Spleen (tissue), 11 donors: ENCODE data around the gene TBC1D2. TPM values are rescaled to one million over a fixed set of nuclear protein-coding genes. Genes with fewer than 3 reads are reported as not detected.
A peak's percentile ranks its signal among the peaks of the same experiment; 100 is the strongest.

Source experiments
- DNase-seq: peaks from one replicate; pipeline ENCODE4 v3.0.0-alpha.2; 2020
- H3K27ac ChIP-seq, 8 donors: fragments of 200-600 bp; sonication (generic) in 7 of 8; 1 replicate in 4 of 8; 2 replicates in 4 of 8; pipeline versions ENCODE4 v1.5.0 to v1.8.0; 2016 to 2021; ENCODE audit warnings: inconsistent platforms in 4 of 8, mild to moderate bottlenecking in 4 of 8, moderate library complexity in 1 of 8
- H3K27me3 ChIP-seq, 7 donors: fragments of 200-600 bp; sonication (generic) in 6 of 7; replicated peaks in 1 of 7; 1 replicate in 4 of 7; 2 replicates in 3 of 7; pipeline versions ENCODE4 v1.5.0 to v1.8.0; 2016 to 2021; ENCODE audit warnings: inconsistent platforms in 3 of 7, mild to moderate bottlenecking in 1 of 7
- H3K36me3 ChIP-seq, 6 donors: fragments of 200-600 bp; sonication (generic) in 5 of 6; 1 replicate in 4 of 6; 2 replicates in 2 of 6; pipeline versions ENCODE4 v1.5.0 to v1.8.0; 2016 to 2021; ENCODE audit warnings: inconsistent platforms in 2 of 6
- H3K4me1 ChIP-seq, 6 donors: fragments of 200-600 bp; sonication (generic) in 5 of 6; 1 replicate in 3 of 6; 2 replicates in 3 of 6; pipeline versions ENCODE4 v1.5.0 to v1.8.0; 2016 to 2021; ENCODE audit warnings: inconsistent platforms in 3 of 6
- H3K4me3 ChIP-seq, 8 donors: fragments of 200-600 bp; sonication (generic) in 7 of 8; 1 replicate in 4 of 8; 2 replicates in 4 of 8; pipeline versions ENCODE4 v1.5.0 to v1.8.0; 2016 to 2021; ENCODE audit warnings: inconsistent platforms in 4 of 8, mild to moderate bottlenecking in 4 of 8, moderate library complexity in 2 of 8
- H3K9me3 ChIP-seq, 8 donors: fragments of 200-600 bp; sonication (generic) in 7 of 8; 1 replicate in 4 of 8; 2 replicates in 4 of 8; pipeline versions ENCODE4 v1.5.0 to v1.8.0; 2016 to 2021; ENCODE audit warnings: inconsistent platforms in 4 of 8
- CTCF ChIP-seq, 11 experiments: fragments of 200-600 bp in 7 of 11; fragments of 450-650 bp in 4 of 11; sonication (generic) in 4 of 11; IDR thresholded peaks in 8 of 11; conservative IDR thresholded peaks in 3 of 11; 1 replicate in 7 of 11; 2 replicates in 4 of 11; pipeline versions ENCODE4 v1.4.0 to v1.8.0; 2016 to 2021; ENCODE audit warnings: antibody characterized with exemption in 11 of 11, inconsistent platforms in 4 of 11, mild to moderate bottlenecking in 1 of 11
- POLR2A ChIP-seq, 3 donors: fragments of 450-650 bp; IDR thresholded peaks; one replicate each; pipeline ENCODE4 v1.5.1; 2017; ENCODE audit warnings: antibody characterized with exemption in 3 of 3, mild to moderate bottlenecking in 1 of 3
- POLR2AphosphoS5 ChIP-seq, 3 donors: sonication (generic); formaldehyde crosslinking; IDR thresholded peaks; one replicate each; pipeline ENCODE4 v1.5.1; 2017; ENCODE audit warnings: antibody characterized with exemption in 3 of 3
- WGBS, 5 donors: extraction: QIAGEN DNeasy Blood & Tissue Kit in 3 of 5; methylation state at CpG; one replicate each; pipeline versions ENCODE4 v1.1.5 to v1.1.7; 2013 to 2018; 5-methylcytosine and 5-hydroxymethylcytosine counted together
- intact Hi-C: fragments of 100-400 bp; cut with DNase I; formaldehyde crosslinking; loops from one replicate; pipeline ENCODE4 v1.15.0; 2023; ENCODE audit warnings: low total_unique reads
- polyA plus RNA-seq, 3 donors: library from polyadenylated mRNA; stranded (reverse); fragments of 200-250 nt; gene quantifications; one replicate each; pipeline ENCODE4 v1.2.1, GENCODE V29; 2013
- total RNA-seq, 7 donors: library from RNA; depleted of rRNA in 3 of 7; stranded (reverse); fragments of >200 nt in 3 of 7; fragmentation: NEBNext Ultra II Directional in 4 of 7; extraction: Animal tissue kit (Norgen Biotek cat#: 25700) in 4 of 7; gene quantifications; one replicate each; pipeline versions ENCODE4 v1.1.0 to v1.2.1, GENCODE V29; 2016 to 2021
- donor health status: healthy with polysubstance abuse.
- donor health status: DM: no; HTN: no; CAD: no; lungs with moderate emphysema.
- donor health status: DM: no; HTN: no; CAD: no.
- donor health status: Bipolar disorder and iron deficiency.
- donor health status: healthy.
- donor health status: DM: no; HTN: no; CAD: no.
- donor health status: DM: yes; HTN: yes; CAD: no.

Gene TBC1D2
- total and polyA plus RNA-seq, 10 donors, result 2.7 to 27.2 (median 12.4) TPM

- DNase-seq, result peak; percentile 44
- TF ChIP-seq POLR2AphosphoS5 (IDR thresholded peaks at IDR 0.05), result no peak
- no peak for TF ChIP-seq CTCF (IDR thresholded peaks at IDR 0.05 in 8 of 11, conservative IDR thresholded peaks at IDR 0.05 in 3 of 11)
- no peak for TF ChIP-seq POLR2A (IDR thresholded peaks at IDR 0.05)
Measured at GRCh38 chr9:98214811-98215210, 40.6 kb downstream of the TBC1D2 start.

GRCh38 chr9:98211260-98211659, 44.2 kb downstream of the TBC1D2 start:
- H3K36me3 ChIP-seq, result peaks cover 0 to 96% (median 26%) of the 10 kb centered on the region in 6 donors
- intact Hi-C loops, result no loop called here
- WGBS, 5 donors, result 94 to 98% (median 97%) methylated on average over 3 of the region's 3 CpGs

More at GRCh38 chr9:98214811-98215210, 40.6 kb downstream of the TBC1D2 start:
- Histone ChIP-seq H3K4me3 (no peak overlapping the region), H3K9me3 (no peaks in the 10 kb centered on the region), H3K4me1 (no peaks in the 10 kb centered on the region), H3K27ac (no peak overlapping the region), H3K36me3 (peaks cover 0 to 98% (median 29%) of the 10 kb centered on the region in 6 donors), H3K27me3 (no peaks in the 10 kb centered on the region)
- intact Hi-C loops, result no loop called here
- 76 to 94% (median 83%) methylated on average over 6 of the region's 6 CpGs for WGBS, 5 donors

GRCh38 chr9:98210435-98210834, 45.0 kb downstream of the TBC1D2 start:
- Histone ChIP-seq H3K4me3 (no peak overlapping the region), H3K4me1 (peaks cover 0 to 10% (median 5%) of the 10 kb centered on the region in 6 donors), H3K36me3 (peaks cover 0 to 88% (median 26%) of the 10 kb centered on the region in 6 donors), H3K27me3 (no peaks in the 10 kb centered on the region), H3K9me3 (no peaks in the 10 kb centered on the region), H3K27ac (no peak overlapping the region)
- no peak for DNase-seq
- intact Hi-C loops, result no loop called here
- WGBS, 5 donors, result 89 to 97% (median 95%) methylated on average over 7 to 9 of the region's 9 CpGs
- TF ChIP-seq CTCF (IDR thresholded peaks at IDR 0.05 in 8 of 11, conservative IDR thresholded peaks at IDR 0.05 in 3 of 11) (no peak), POLR2AphosphoS5 (IDR thresholded peaks at IDR 0.05) (peak in 1 of 3 donors; percentile 10)

More at GRCh38 chr9:98211260-98211659, 44.2 kb downstream of the TBC1D2 start:
- TF ChIP-seq POLR2AphosphoS5 (IDR thresholded peaks at IDR 0.05), result no peak
- no peak for TF ChIP-seq CTCF (IDR thresholded peaks at IDR 0.05 in 8 of 11, conservative IDR thresholded peaks at IDR 0.05 in 3 of 11)
- TF ChIP-seq POLR2A (IDR thresholded peaks at IDR 0.05), result no peak
- H3K4me1 ChIP-seq, result peaks cover 0 to 1% (median 0%) of the 10 kb centered on the region in 6 donors
- no peak overlapping the region for H3K4me3 ChIP-seq
- no peak overlapping the region for H3K27ac ChIP-seq
- H3K27me3 ChIP-seq, result no peaks in the 10 kb centered on the region
- no peaks in the 10 kb centered on the region for H3K9me3 ChIP-seq
- no peak for DNase-seq

GRCh38 chr9:98209530-98209929, 45.9 kb downstream of the TBC1D2 start:
- DNase-seq, result no peak
- peaks cover 0 to 14% (median 6%) of the 10 kb centered on the region in 6 donors for H3K4me1 ChIP-seq
- H3K36me3 ChIP-seq, result peaks cover 0 to 85% (median 23%) of the 10 kb centered on the region in 6 donors
- no peaks in the 10 kb centered on the region for H3K9me3 ChIP-seq
- intact Hi-C loops, result loop anchor here (10.0 kb wide), 1 partner anchor 45 kb away; the partner anchor contains the start of gene TBC1D2
- TF ChIP-seq POLR2AphosphoS5 (IDR thresholded peaks at IDR 0.05), result no peak
- no peak for TF ChIP-seq POLR2A (IDR thresholded peaks at IDR 0.05)
- no peak for TF ChIP-seq CTCF (IDR thresholded peaks at IDR 0.05 in 8 of 11, conservative IDR thresholded peaks at IDR 0.05 in 3 of 11)
- no peak overlapping the region for H3K4me3 ChIP-seq
- 83 to 91% (median 85%) methylated on average over 3 of the region's 3 CpGs for WGBS, 5 donors
- H3K27me3 ChIP-seq, result no peaks in the 10 kb centered on the region
- H3K27ac ChIP-seq, result no peak overlapping the region
